ENCODE results near the gene TMPRSS11B. TPM values are rescaled to one million over a fixed set of nuclear protein-coding genes. Genes with fewer than 3 reads are reported as not detected.

The TMPRSS11B gene
- total and polyA plus RNA-seq, 2 experiments from 2014 or later, result not detected

DNA sequence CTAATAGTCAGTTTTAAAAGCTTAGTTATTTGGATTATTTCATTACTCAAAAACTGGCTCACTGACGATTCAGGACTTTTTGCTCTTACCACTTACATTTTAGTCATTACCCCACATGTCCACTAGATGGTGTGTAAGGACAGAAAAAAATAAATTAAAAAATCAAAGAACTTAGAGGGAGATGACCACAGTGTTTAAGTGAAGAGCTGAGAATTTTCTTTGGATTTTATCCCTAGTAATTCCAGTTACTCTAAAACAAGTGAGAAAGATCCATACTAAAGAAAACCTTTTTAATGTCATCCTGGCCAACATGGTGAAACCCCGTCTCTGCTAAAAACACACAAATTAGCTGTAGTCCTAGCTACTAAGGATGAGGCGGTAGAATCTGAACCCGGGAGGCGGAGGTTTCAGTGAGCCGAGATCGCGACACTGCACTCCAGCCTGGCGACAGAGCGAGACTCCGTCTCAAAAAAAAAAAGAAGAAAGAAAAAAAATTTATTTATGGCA, 26.4 kb upstream of the TMPRSS11B start:
- DNase-seq (ENCODE audit: low read depth in 1 of 2, low spot score in 1 of 2), result peak; percentile 35 to 76
- no peak overlapping the region for H3K27ac ChIP-seq

GRCh38 chr4:68267433-68267944, 22.0 kb upstream of the TMPRSS11B start:
- Histone ChIP-seq H3K36me3 (no peaks in the 10 kb centered on the region), H3K4me3 (no peak overlapping the region), H3K27ac (no peak overlapping the region), H3K9me3 (ENCODE audit: low read depth) (no peaks in the 10 kb centered on the region), H3K4me1 (ENCODE audit: low read depth) (no peaks in the 10 kb centered on the region), H3K27me3 (no peaks in the 10 kb centered on the region)
- TF ChIP-seq, protein P1, sequence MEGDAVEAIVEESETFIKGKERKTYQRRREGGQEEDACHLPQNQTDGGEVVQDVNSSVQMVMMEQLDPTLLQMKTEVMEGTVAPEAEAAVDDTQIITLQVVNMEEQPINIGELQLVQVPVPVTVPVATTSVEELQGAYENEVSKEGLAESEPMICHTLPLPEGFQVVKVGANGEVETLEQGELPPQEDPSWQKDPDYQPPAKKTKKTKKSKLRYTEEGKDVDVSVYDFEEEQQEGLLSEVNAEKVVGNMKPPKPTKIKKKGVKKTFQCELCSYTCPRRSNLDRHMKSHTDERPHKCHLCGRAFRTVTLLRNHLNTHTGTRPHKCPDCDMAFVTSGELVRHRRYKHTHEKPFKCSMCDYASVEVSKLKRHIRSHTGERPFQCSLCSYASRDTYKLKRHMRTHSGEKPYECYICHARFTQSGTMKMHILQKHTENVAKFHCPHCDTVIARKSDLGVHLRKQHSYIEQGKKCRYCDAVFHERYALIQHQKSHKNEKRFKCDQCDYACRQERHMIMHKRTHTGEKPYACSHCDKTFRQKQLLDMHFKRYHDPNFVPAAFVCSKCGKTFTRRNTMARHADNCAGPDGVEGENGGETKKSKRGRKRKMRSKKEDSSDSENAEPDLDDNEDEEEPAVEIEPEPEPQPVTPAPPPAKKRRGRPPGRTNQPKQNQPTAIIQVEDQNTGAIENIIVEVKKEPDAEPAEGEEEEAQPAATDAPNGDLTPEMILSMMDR (IDR thresholded peaks at IDR 0.05; ENCODE audit: low read depth, low read length), result no peak
- DNase-seq (ENCODE audit: low read depth in 1 of 2, low spot score in 1 of 2), result peak in 1 of 2 donors; percentile 47

More for the DNA sequence above, 26.4 kb upstream of the TMPRSS11B start:
- Histone ChIP-seq H3K4me1 (ENCODE audit: low read depth) (no peaks in the 10 kb centered on the region), H3K36me3 (no peaks in the 10 kb centered on the region), H3K4me3 (peak overlapping the region; percentile 8), H3K9me3 (ENCODE audit: low read depth) (no peaks in the 10 kb centered on the region), H3K27me3 (no peaks in the 10 kb centered on the region)
- TF ChIP-seq, protein P1 (IDR thresholded peaks at IDR 0.05; ENCODE audit: low read depth, low read length), result peak; percentile 71

GRCh38 chr4:68264875-68265565, 19.5 kb upstream of the TMPRSS11B start:
- no peak for DNase-seq (ENCODE audit: low read depth in 1 of 2, low spot score in 1 of 2)
- H3K9me3 ChIP-seq (ENCODE audit: low read depth), result no peaks in the 10 kb centered on the region
- no peaks in the 10 kb centered on the region for H3K4me1 ChIP-seq (ENCODE audit: low read depth)
- no peak overlapping the region for H3K4me3 ChIP-seq
- no peaks in the 10 kb centered on the region for H3K36me3 ChIP-seq
- no peaks in the 10 kb centered on the region for H3K27me3 ChIP-seq
- H3K27ac ChIP-seq, result no peak overlapping the region
- TF ChIP-seq, protein P1 (IDR thresholded peaks at IDR 0.05; ENCODE audit: low read depth, low read length), result no peak

- H3K4me3 ChIP-seq, result no peak overlapping the region
- H3K27me3 ChIP-seq, result no peaks in the 10 kb centered on the region
- H3K9me3 ChIP-seq (ENCODE audit: low read depth), result no peaks in the 10 kb centered on the region
- TF ChIP-seq, protein P1 (IDR thresholded peaks at IDR 0.05; ENCODE audit: low read depth, low read length), result no peak
- no peaks in the 10 kb centered on the region for H3K36me3 ChIP-seq
- no peaks in the 10 kb centered on the region for H3K4me1 ChIP-seq (ENCODE audit: low read depth)
- DNase-seq (ENCODE audit: low read depth in 1 of 2, low spot score in 1 of 2), result no peak
- no peak overlapping the region for H3K27ac ChIP-seq
These were observed 13.7 kb upstream of the TMPRSS11B start for GRCh38 chr4:68259191-68259590.

DNA sequence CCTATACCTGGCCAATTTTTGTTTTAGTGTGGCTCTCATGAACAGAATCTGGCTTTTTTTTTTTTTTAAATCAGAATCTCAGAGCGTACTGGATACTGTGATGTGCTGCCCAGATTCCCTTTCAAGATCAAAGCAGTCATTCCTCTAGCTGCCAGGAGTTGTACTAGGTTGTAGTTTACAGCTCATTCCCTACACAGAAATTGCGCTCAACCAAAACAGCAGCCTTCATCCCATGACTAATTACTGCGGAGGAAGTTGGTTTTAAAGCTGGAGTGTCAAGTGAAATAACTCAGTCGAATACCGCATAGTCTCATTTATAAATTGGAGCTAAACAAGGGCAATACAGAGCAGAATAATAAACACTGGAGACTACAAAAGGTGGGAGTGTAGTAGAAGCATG, 12.2 kb upstream of the TMPRSS11B start:
- H3K4me1 ChIP-seq (ENCODE audit: low read depth), result no peaks in the 10 kb centered on the region
- no peak overlapping the region for H3K4me3 ChIP-seq
- H3K27me3 ChIP-seq, result no peaks in the 10 kb centered on the region
- H3K27ac ChIP-seq, result no peak overlapping the region
- TF ChIP-seq, protein P1 (IDR thresholded peaks at IDR 0.05; ENCODE audit: low read depth, low read length), result no peak
- no peaks in the 10 kb centered on the region for H3K36me3 ChIP-seq
- no peaks in the 10 kb centered on the region for H3K9me3 ChIP-seq (ENCODE audit: low read depth)
- no peak for DNase-seq (ENCODE audit: low read depth in 1 of 2, low spot score in 1 of 2)

Measured in cardiac muscle cell (in vitro differentiated cells and primary cell).